Fibroblast of lung (primary cell): ENCODE data around the gene CALCR.

Experiments
- EZH2 ChIP-seq: IDR thresholded peaks from 2 replicates; pipeline ENCODE4 v1.5.1; 2012; ENCODE audit warnings: low read length, control low read depth, mild to moderate bottlenecking; ENCODE audit errors: missing control alignments
- TF ChIP-seq, protein P1 (sequence below), 2 donors: IDR thresholded peaks in 1 of 2; conservative IDR thresholded peaks in 1 of 2; 1 replicate in 1 of 2; 2 replicates in 1 of 2; pipeline ENCODE4 v1.5.1; 2011 to 2012; ENCODE audit warnings: low read length in 2 of 2, control low read depth in 1 of 2, inconsistent platforms in 1 of 2, low read depth in 1 of 2, mild to moderate bottlenecking in 1 of 2

DNA sequence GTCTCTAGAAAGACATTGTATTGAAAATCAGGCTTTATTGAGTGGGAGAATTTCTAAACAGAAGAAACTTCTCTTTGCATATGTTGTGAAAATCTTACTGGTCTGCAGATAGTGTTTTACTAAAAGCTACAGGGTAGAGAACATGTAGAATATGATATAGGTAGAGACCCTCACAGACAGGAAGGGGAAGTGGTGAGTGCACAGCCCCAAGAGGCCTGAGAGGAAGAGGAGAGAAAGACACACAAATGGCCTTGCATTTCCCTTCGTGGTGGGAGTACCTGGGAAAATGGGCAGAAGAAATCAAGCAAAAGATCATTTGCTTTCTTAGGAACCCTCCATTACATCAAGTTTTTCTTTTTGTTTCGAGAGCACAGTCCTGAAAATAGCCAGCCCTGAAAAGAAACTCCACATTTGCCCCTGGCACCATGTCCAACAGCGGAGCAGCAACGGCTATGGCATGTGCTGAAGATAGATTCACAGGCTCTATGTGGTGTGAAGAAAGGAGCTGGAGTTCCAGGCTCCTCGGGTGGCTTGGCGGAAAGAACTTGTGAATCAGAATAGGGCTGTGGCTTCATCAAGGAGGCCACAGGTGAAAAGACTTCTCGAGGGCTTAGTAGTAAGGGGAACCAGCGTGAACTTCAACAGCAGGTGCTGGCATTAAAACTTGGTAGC, 143.5 kb downstream of the CALCR start:
- TF ChIP-seq EZH2 = no peak
- TF ChIP-seq, protein P1, sequence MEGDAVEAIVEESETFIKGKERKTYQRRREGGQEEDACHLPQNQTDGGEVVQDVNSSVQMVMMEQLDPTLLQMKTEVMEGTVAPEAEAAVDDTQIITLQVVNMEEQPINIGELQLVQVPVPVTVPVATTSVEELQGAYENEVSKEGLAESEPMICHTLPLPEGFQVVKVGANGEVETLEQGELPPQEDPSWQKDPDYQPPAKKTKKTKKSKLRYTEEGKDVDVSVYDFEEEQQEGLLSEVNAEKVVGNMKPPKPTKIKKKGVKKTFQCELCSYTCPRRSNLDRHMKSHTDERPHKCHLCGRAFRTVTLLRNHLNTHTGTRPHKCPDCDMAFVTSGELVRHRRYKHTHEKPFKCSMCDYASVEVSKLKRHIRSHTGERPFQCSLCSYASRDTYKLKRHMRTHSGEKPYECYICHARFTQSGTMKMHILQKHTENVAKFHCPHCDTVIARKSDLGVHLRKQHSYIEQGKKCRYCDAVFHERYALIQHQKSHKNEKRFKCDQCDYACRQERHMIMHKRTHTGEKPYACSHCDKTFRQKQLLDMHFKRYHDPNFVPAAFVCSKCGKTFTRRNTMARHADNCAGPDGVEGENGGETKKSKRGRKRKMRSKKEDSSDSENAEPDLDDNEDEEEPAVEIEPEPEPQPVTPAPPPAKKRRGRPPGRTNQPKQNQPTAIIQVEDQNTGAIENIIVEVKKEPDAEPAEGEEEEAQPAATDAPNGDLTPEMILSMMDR (conservative IDR thresholded peaks at IDR 0.05 in 1 of 2, IDR thresholded peaks at IDR 0.05 in 1 of 2; ENCODE audit: low read depth in 1 of 2, low read length in 2 of 2) = no peak
